Fibroblast of upper back skin (primary cell): ENCODE data around the gene NOS1AP.
"Not testable (repeated sequence)": the region's sequence is repeated elsewhere in the genome, so short reads cannot be mapped to it uniquely, and the experiment has no call there.

ENCODE experiments used
- DNase-seq: peaks from one replicate; pipeline ENCODE4 v3.0.0-alpha.2; 2013

NOS1AP gene

GRCh38 chr1:162197615-162198421, 128.3 kb downstream of the NOS1AP start:
- DNase-seq, result no peak

GRCh38 chr1:162200096-162200847, 130.8 kb downstream of the NOS1AP start:
- DNase-seq, result no peak

DNA sequence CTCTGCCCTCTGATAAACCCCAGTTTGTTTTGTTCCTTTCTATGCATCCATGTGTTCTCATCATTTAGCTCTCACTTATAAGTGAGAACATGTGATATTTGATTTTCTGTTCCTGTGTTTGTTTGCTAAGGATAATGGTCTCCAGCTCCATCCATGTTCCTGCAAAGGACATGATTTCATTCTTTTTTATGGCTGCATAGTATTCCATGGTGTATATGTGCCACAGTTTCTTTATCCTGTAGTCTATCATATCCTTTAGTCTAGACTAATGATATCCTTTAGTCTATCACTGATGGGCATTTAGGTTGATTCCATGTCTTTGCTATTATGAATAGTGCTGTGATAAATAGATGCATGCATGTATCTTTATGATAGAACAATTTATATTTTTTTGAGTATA, 131.6 kb downstream of the NOS1AP start:
- DNase-seq, result not testable (repeated sequence)

- DNase-seq, result no peak
Measured at GRCh38 chr1:162204129-162204822, 134.8 kb downstream of the NOS1AP start.

- no peak for DNase-seq
Measured at GRCh38 chr1:162204823-162205155, 135.3 kb downstream of the NOS1AP start.

DNA sequence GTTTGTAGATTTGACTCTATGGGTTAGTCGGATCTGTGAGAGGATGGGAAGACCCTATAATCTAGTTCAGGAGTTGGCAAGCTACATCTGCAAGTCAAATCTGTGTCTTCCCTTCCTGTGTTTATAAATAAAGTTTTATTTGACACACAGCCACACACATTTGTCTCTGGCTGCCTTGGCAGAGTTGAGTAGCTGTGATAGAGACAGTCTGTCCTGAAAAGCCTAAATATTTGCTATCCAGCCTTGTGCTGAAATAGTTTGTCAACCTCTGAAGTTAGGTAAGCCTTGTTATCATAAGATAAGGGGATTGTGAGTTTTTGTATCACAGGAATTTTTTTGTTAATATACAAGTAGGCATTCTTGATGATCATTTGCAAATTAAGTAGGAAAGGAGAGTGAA, 136.8 kb downstream of the NOS1AP start:
- no peak for DNase-seq

GRCh38 chr1:162206749-162207635, 137.5 kb downstream of the NOS1AP start:
- no peak for DNase-seq

GRCh38 chr1:162207862-162208261, 138.4 kb downstream of the NOS1AP start:
- no peak for DNase-seq

DNA sequence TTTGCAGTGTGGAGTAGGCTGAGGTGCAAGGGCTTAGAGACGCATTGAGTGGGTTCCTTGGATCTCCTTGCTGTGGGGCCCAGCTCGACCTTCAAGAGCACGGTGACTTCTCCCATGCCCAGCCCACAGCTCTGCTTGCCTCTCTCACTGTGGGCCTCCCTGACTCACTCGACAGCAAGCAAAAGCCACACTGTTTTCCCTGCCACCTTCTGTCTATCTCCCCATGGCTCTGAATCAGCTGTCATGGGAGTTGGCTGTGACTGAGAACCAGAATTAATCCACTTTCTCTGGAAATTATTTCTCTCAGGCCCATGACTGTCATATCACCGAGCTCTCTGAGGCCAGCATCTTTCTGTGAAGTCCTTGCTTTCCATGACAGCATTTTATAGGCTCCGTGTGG, 140.7 kb downstream of the NOS1AP start:
- DNase-seq, result no peak

GRCh38 chr1:162212713-162213112, 143.2 kb downstream of the NOS1AP start:
- no peak for DNase-seq

GRCh38 chr1:162213281-162213912, 143.9 kb downstream of the NOS1AP start:
- DNase-seq, result no peak

GRCh38 chr1:162214202-162214601, 144.7 kb downstream of the NOS1AP start:
- DNase-seq, result no peak

DNA sequence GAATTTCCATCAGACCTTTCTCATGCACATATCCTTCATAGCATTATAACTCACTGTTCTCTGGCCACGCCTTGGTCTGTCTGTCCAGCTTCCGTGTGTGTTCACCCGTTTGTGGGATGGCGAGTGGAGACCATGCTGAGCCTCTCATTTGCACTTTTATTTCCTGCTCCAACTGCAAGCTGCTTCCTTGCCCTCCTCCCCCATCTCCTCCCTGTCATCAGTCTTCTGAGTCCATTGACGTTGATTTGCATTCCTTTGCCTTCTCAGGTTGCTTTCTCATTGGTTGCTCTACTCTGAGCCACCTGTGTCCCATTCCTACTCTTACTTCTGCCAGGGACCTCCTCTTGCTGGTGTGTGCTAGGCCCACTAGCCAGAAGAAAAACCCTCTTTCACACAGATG, 146.4 kb downstream of the NOS1AP start:
- no peak for DNase-seq

- DNase-seq, result no peak
Measured at GRCh38 chr1:162216604-162217003, 147.1 kb downstream of the NOS1AP start.

GRCh38 chr1:162217706-162218105, 148.2 kb downstream of the NOS1AP start:
- DNase-seq, result no peak

DNA sequence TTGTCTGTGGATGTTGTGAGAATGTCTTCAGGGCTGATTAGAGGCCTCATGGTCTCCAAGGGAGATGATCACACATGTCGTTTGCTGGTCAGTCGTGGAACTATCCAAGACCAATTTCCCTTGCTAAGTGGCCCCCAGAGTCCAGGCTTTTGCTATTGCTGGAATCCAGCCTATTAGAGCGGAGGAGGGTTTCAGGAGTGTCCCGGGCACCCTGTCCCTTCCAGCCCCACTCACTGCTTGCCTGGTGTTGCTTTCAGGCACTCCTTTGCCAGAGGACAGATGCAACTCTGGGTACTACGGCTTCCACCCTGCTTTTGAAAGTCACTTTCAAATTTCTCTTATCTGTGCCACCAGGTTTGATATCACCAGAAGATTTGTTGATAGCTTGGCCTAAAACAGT, 149.1 kb downstream of the NOS1AP start:
- no peak for DNase-seq

DNA sequence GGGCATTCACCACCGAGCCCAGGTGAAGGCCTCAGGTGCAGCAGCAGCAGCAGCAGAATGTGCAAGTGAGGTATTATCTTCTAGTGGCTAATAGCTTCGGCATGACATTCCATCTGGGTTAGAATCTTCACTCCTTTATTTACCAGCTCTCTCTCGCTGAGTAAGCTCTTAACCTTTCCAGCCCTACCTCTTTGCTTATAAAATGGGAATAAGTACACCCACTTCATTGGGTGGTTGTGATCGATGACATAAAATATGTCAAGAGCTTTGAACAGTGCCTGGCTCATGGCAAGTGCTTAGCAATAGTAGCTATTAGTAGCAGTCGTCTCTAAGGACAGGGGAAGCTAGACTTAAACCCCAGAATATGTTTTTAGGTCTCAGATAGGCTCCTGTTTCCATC, 149.5 kb downstream of the NOS1AP start:
- no peak for DNase-seq

DNA sequence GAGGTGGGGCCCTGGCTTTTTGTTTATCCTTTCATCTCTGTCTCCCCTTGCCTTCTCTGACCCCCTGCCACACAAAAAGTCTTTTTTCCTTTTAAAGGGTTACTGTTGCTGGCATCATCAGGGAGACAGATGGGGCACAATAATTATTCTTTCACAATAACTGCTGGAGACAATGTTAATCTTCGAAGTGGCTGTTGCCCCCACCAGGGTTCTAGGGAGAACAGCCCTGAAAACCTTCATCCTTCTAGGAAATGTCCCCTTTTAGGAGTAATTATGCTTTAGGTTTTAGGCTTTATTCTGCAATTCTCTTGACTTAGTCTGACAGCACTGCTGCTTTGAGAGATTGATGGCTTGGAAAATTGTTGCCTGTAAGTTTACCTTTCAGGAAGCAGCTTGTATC, 150.0 kb downstream of the NOS1AP start:
- DNase-seq, result no peak

- no peak for DNase-seq
Measured at GRCh38 chr1:162220009-162220539, 150.6 kb downstream of the NOS1AP start.

DNA sequence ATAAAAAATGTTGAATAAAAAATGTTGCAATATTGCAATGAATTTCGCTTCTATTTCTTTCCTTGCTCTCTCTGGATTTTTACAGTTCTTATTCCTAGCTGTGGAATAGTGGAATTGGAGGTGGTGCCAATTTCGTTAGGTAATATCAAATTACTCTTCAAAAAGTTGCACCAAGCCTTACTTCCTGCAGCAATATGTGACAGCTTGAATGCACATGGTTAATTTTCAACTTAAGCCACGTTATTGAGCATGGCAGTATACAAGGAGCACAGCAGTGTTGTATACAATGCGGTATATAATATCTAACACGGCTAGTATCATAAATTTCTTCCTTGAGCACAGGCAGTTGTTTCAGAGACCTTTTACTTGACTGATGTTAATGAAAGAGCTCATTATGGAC, 152.5 kb downstream of the NOS1AP start:
- no peak for DNase-seq

DNA sequence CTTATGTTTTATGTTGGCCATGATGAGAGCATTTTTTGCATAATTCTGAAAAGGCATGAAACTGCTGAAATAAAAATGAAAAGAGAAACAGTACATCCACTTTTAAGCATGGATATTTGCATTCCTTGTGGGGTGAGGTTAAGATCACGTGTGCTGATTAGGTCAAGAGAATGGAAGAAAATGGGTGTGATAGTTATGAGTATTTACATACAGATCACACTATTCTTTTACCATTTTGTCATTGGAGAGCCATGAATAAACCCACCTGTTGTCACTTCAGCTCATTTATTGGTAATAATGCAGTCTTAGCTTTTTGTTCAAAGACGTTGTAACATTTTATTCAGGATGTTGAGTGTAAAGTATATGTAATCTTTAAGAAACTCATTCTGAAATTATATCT, 153.2 kb downstream of the NOS1AP start:
- DNase-seq, result no peak

GRCh38 chr1:162223488-162223887, 154.0 kb downstream of the NOS1AP start:
- DNase-seq, result no peak
